Calu3 (cell line): ENCODE measurements around the gene CHPF. TPM values are rescaled to one million over a fixed set of nuclear protein-coding genes. Genes with fewer than 3 reads are reported as not detected.

Experiments
- BruUV-seq: library from RNA; stranded (reverse); fragments of 400-500 nt; replicated peaks from 2 replicates; lab custom pipeline; 2021; lab: Mats Ljungman, UMichigan
- CTCF ChIA-PET: fragments of 300-600 bp; sonication (Branson Sonifier 250); formaldehyde crosslinking; loops from one replicate; lab custom pipeline; 2022; ENCODE audit warnings: antibody characterized with exemption; lab: Charles Lee
- DNase-seq: peaks from one replicate; pipeline ENCODE4 v3.0.0; 2022
- H3K27ac Mint-ChIP-seq: one replicate; pipeline ENCODE4 v1.8.0; 2022; ENCODE audit warnings: mixed read lengths; ENCODE audit not compliant: unreplicated experiment
- H3K27me3 Mint-ChIP-seq: one replicate; pipeline ENCODE4 v1.8.0; 2022; ENCODE audit warnings: mixed read lengths; ENCODE audit not compliant: unreplicated experiment
- H3K36me3 Mint-ChIP-seq: one replicate; pipeline ENCODE4 v1.8.0; 2022; ENCODE audit warnings: mild to moderate bottlenecking, moderate library complexity, mixed read lengths; ENCODE audit not compliant: insufficient read depth, unreplicated experiment
- H3K4me1 Mint-ChIP-seq: one replicate; pipeline ENCODE4 v1.8.0; 2022; ENCODE audit warnings: mild to moderate bottlenecking, low read depth, mixed read lengths; ENCODE audit not compliant: unreplicated experiment
- H3K4me3 Mint-ChIP-seq: one replicate; pipeline ENCODE4 v1.8.0; 2022; ENCODE audit warnings: mild to moderate bottlenecking, low read depth, moderate library complexity, mixed read lengths; ENCODE audit not compliant: unreplicated experiment
- H3K9me3 Mint-ChIP-seq: one replicate; pipeline ENCODE4 v1.8.0; 2022; ENCODE audit warnings: low read depth, mixed read lengths; ENCODE audit not compliant: unreplicated experiment
- intact Hi-C: fragments of 100-400 bp; cut with micrococcal nuclease; formaldehyde crosslinking; loops from one replicate; pipeline ENCODE4 v1.10.0; 2022; ENCODE audit not compliant: unreplicated experiment
- total RNA-seq: library from RNA; stranded (reverse); gene quantifications from 2 replicates; pipeline ENCODE4 v1.2.3, GENCODE V29; 2022
- TF ChIP-seq, protein P1 (sequence below): fragments of 200-600 bp; IDR thresholded peaks from one replicate; pipeline ENCODE4 v1.8.0; 2022; ENCODE audit warnings: antibody characterized with exemption; ENCODE audit not compliant: unreplicated experiment

Gene CHPF
- total RNA-seq, 1 experiment from 2014 or later, result 141 TPM

DNA sequence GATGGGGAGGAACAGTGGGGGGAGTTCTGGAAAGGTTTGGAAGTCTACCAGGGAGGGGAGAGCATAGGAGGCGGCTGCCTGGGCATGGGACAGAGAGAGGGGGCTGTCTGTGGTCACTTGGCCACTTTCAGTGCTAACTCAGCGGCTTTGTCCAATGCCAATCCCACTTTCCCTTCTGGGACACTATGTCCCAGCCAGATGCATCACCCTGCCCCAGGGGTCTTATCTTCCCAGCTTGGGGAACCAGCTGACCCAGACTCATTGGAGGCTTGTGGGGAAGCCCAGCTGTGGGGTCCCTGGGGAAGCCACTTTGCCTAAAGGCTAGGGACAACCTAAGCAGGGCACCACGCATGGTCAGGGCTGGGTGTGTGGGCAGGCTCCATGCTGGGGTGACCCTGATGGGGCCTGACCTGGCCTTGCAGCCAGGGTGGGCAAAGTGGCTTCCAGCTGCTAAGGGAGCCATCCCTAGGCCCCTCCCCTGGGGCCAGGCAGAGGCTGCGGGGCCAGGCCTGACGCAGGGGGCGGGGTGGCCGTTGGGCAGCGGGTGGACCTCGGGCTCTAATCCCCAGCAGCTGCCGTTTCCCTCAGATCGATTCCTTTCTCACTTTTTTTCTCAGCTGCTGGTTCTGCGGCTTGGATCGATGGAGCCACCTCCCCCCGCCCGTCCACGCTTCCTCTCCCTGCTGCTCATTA lies 30.9 kb downstream of the CHPF start:
- no peak overlapping the region for H3K27ac Mint-ChIP-seq
- peaks cover 37% of the 10 kb centered on the region for H3K36me3 Mint-ChIP-seq
- intact Hi-C loops, result no loop called here
- peaks cover 87% of the 10 kb centered on the region for H3K27me3 Mint-ChIP-seq
- no peak for DNase-seq
- H3K9me3 Mint-ChIP-seq, result no peaks in the 10 kb centered on the region
- CTCF ChIA-PET, result interaction anchor here (1.0 to 1.2 kb wide), 2 partner anchors 14 to 20 kb away, joined by 3 read pairs; partner anchors contain the start of gene GMPPA
- no peak overlapping the region for H3K4me3 Mint-ChIP-seq
- BruUV-seq, result no TSS peak
- TF ChIP-seq, protein P1, sequence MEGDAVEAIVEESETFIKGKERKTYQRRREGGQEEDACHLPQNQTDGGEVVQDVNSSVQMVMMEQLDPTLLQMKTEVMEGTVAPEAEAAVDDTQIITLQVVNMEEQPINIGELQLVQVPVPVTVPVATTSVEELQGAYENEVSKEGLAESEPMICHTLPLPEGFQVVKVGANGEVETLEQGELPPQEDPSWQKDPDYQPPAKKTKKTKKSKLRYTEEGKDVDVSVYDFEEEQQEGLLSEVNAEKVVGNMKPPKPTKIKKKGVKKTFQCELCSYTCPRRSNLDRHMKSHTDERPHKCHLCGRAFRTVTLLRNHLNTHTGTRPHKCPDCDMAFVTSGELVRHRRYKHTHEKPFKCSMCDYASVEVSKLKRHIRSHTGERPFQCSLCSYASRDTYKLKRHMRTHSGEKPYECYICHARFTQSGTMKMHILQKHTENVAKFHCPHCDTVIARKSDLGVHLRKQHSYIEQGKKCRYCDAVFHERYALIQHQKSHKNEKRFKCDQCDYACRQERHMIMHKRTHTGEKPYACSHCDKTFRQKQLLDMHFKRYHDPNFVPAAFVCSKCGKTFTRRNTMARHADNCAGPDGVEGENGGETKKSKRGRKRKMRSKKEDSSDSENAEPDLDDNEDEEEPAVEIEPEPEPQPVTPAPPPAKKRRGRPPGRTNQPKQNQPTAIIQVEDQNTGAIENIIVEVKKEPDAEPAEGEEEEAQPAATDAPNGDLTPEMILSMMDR, result no peak
- H3K4me1 Mint-ChIP-seq, result peaks cover 29% of the 10 kb centered on the region

DNA sequence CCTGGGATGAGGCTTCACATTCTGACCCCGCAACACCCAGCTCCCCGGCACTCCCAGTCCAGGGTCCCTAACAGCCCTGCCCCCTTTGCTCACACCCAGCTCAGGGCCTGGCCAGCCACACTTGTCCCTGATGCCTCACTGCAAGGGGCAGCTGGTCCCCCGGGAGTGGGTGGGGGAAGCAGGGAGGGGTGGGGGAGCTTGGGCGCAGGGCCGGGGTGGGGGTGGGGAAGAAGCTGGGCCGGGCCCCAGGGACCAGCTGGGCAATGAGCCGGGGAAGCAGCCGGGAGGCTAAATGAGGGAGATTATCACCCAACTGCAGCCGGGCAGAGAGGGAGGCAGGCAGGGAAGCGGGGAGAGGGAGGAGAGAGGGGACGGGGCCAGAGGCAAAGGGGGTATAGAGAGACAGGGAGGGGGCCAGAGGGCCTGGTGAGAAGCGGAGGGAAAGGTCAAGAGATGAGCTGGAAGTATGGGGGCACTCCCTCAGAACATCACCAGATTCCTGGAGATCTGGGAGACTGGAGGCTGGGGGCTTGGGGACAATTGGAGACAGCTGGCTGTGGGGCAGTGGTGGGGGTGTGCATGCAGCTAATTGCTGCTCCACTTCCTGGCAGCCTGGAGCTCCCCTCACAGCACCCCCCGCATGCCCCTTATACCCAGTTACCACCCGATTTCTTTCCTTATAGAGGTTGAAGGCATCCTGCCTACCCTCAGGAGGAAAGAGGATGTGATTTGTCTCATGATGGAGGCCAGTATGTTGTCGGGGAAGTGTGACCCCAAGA lies 31.9 kb downstream of the CHPF start:
- no peaks in the 10 kb centered on the region for H3K9me3 Mint-ChIP-seq
- peaks cover 38% of the 10 kb centered on the region for H3K36me3 Mint-ChIP-seq
- intact Hi-C loops, result no loop called here
- CTCF ChIA-PET, result interaction anchor here (0.6 to 1.5 kb wide), 9 partner anchors 9 to 177 kb away, joined by 3 to 7 read pairs (median 4); partner anchors contain the start of genes CHPF, GMPPA and TMEM198
- no TSS peak for BruUV-seq
- no peak overlapping the region for H3K27ac Mint-ChIP-seq
- peaks cover 77% of the 10 kb centered on the region for H3K27me3 Mint-ChIP-seq
- no peak overlapping the region for H3K4me3 Mint-ChIP-seq
- DNase-seq, result no peak
- TF ChIP-seq, protein P1, result no peak
- H3K4me1 Mint-ChIP-seq, result peaks cover 29% of the 10 kb centered on the region

DNA sequence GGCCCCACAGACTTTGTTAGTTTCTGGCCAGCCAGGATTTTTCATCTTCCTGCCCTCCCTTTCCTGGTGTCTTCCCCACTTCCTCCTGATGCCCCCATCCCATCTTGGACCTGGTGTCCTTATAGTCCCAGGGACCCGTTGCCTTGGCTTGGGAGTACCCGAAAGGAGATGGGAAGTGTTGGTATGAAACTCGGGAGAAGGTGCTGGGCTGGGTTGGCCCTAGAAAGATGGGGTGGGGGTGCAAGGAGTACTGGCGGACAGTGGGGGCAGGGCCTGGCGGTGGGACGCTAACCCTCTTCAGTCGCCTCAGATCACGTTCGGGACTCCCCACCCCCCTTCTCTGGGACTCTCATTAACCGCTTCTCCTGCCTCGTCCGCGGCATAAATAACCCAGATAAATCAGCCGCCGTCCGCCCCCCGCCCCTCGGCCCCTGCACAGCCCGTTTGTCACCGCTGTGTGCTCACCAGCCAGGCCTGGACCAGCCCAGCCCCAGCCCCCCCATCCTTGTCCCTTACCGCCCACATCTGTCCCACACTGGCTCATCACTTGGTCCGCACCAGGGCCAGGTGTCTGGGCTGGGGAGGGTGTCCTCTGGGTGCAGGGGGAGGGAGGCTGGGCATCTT lies 33.0 kb downstream of the CHPF start:
- Mint-ChIP-seq H3K4me1 (peaks cover 29% of the 10 kb centered on the region), H3K4me3 (peak overlapping the region; percentile 79), H3K9me3 (no peaks in the 10 kb centered on the region), H3K36me3 (peaks cover 38% of the 10 kb centered on the region), H3K27me3 (peaks cover 66% of the 10 kb centered on the region), H3K27ac (peak overlapping the region; percentile 72)
- DNase-seq, result no peak
- CTCF ChIA-PET, result interaction anchor here (0.8 to 3.9 kb wide), 17 partner anchors 11 to 80 kb away, joined by 3 to 35 read pairs (median 5); partner anchors contain the start of genes CHPF, GMPPA and TMEM198
- intact Hi-C loops, result no loop called here
- TF ChIP-seq, protein P1, result no peak
- BruUV-seq, result no TSS peak
